Right forelimb (tissue), 1 donor: ENCODE data around the gene PROSER1.
"Not testable (repeated sequence)": the region's sequence is repeated elsewhere in the genome, so short reads cannot be mapped to it uniquely, and the experiment has no call there.

Source experiments
- DNase-seq: peaks from one replicate; pipeline ENCODE4 v3.0.0-alpha.2; 2018

Gene PROSER1

DNA sequence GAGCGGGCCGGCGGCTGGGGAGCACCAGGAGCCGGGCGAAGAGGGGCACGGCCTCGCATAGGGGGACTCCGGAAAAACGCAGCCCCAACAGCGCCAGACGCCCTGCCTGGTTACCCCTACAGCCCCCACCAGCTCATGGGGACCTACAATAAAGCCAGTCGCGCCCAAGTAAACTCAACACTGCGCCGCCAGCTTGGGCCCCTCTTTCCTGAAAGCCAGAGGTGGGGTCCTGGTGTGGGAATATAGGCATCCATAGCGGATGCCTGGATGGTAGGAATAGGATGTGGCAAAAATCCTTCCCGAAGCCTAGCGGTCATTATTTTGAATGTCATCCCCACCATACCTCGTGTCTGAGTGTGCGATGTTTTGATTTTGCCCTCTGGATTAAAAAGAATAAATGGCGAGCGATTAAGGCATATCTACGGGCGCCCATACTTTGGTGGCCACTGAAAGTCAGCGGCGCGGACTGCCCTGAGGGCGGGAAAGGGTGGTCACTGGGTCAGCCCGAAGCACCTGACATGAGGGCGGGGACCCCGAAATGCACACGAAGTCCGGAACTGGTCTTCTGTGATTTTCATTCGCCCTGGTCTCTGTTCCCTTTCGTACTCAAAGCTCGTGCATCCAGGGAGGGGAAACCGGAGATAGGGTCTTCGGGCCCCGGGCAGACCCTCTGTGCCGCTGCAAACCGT lies at the start of gene PROSER1, which contains the start of gene NHLRC3:
TSS of gene PROSER1 (minus strand) at position 210 of the 689 bp plus-strand sequence. CDS start 847 bp downstream, outside the sequence.
TSS of gene NHLRC3 (plus strand) at position 577 of the 689 bp plus-strand sequence. CDS start 184 bp downstream, outside the sequence.
- peak; percentile 96 for DNase-seq

- not testable (repeated sequence) for DNase-seq
Observed at GRCh38 chr13:39086251-39086945, 48.5 kb upstream of the PROSER1 start.

GRCh38 chr13:39073983-39074382 lies 36.1 kb upstream of the PROSER1 start:
- no peak for DNase-seq

- no peak for DNase-seq
Observed at GRCh38 chr13:39072842-39073241, 35.0 kb upstream of the PROSER1 start.

DNA sequence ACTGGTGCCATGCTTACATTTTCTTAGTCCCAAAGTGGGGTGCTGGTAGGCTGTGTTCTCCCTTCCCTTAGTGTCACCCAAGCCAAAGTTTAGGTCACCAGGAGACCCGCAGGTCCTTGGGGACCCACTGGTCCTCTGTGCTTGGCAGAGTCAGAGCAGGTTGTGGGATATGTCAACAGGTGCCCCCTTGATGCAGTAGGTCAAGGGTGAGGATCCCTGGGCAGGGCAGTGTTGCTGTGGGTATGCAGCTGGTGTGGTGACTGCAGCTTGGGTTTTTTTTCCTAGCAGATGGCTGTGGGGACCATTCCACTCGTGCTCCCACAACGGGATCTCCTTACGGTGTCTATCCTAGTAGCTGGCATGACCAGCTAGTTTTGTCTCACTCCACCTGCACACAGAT lies 24.1 kb upstream of the PROSER1 start:
- no peak for DNase-seq

DNA sequence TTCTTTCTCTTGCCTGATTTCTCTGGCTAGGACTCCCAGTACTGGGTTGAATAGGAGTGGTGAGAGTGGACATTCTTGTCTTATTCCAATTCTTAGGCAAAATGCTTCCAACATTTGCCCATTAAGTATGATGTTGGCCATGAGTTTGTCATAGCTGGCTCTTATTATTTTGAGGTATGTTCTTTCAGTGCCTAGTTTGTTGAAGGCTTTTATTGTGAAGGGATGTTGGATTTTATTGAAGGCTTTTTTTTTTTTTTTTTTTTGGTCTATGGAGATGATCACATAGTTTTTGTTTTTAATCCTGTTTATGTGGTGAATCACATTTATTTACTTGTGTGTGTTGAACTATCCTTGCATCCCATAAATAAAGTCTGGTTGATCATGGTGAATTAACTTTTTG lies 20.2 kb upstream of the PROSER1 start:
- no peak for DNase-seq

DNA sequence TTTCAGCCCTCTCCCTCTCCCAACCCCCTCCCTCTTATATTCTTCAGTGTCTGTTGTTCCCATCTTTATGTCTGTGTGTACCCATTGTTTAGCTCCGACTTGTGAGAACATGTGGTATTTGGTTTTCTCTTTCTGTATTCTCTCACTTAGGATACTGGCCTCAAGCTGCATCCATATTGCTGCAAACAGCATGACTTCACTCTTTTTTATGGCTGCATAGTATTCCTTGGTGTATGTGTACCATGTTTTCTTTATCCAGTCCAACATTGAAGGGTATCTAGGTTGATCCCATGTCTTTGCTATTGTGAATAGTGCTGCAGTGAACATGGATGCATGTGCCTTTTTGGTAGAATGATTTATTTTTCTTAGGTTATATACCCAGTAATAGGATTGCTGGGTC lies 18.1 kb upstream of the PROSER1 start:
- no peak for DNase-seq

DNA sequence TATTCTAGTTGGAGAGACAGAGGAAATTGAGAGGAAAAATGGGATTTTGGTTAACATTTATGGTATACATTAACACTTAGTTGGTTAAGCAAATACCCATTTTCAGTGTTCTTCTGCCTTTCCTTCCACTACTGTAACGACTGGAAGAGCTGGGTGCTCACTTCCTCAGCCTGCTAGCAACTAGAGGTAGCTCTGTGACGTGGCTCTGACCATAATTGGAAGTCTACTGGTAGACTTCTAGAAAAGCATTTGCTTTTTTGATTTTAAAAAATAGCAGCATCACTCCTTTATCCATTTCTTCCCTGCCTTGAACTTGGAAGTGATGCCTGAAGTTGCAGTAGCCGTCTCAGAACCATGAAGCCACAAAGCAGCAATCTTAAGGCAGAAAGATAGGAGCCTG lies 16.2 kb upstream of the PROSER1 start:
- no peak for DNase-seq

DNA sequence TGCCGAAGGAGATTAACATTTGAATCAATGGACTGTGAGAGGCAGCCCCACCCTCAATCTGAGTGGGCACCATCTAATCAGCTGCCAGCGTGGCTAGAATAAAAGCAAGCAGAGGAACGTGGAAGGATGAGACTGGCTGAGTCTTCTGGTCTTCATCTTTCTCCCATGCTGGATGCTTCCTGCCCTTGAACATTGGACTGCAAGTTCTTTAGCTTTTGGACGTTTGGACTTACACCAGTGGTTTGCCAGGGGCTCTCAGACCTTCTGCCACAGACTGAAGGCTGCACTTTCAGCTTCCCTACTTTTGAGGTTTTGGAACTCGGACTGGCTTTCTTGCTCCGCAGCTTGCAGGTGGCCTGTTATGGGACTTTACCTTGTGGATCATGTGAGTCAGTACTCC lies 15.1 kb upstream of the PROSER1 start:
- no peak for DNase-seq

DNA sequence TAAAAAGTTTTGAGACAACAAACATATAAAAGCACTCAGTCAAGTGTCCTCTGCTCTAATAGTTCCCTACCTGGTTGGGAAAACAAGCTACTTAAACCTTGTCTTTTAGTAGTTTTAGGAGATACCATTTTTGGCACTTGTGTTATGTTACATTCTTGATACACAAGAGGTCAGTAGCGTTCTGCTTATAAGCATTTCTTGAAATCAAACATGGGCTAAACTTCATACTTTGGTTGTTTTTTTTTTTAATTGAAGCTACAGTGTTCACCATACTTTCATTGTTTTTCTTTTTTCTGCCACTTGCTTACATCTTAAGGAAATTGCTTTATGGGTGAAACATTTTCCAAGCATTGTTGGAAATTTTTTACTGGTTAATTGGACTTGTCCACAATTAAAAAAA lies 13.3 kb upstream of the PROSER1 start:
- no peak for DNase-seq

DNA sequence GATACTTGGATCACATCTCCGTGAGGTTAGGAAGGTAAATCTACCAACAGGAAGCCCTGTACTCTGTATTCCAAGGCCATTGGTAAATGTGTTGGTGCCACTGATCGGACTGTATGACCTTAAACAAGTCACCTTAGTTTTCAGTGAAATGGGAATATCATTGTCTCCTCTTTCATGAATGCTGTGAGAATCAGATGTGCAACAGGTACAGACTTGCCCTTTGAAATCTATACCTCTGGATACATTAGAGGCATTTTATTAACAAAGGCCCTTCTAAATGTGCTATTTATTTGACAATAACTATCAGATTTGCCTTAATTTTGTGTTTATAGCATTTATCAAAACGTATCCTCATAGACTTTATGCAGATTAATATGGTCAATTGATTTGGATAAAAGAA lies 11.4 kb upstream of the PROSER1 start:
- no peak for DNase-seq

- no peak for DNase-seq
Observed at GRCh38 chr13:39048806-39049205, 10.9 kb upstream of the PROSER1 start.

- DNase-seq = no peak
Observed at GRCh38 chr13:39047560-39047959, 9.7 kb upstream of the PROSER1 start.

- DNase-seq = no peak
Observed at GRCh38 chr13:39044536-39044935, 6.6 kb upstream of the PROSER1 start.

- DNase-seq = no peak
Observed at GRCh38 chr13:39040206-39040605, 2.3 kb upstream of the PROSER1 start.

DNA sequence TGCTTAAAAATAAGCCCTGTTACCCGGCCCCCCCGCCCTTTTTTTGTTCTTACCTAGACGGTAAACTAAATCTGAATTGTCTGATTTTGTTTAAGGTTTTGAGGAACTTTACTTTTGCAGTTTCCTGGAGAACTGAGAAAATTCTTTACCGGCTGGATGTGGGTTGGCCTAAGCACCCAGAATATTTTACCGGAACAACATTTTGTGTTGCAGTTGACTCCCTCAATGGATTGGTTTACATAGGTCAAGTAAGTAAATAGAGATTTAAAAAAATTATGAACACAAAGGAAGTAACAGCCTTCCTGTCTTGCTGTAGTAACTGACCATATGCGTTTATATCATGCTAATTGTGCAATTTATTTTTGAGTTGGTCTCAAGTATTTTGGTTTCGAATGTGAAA lies 1.2 kb upstream of the PROSER1 start:
- DNase-seq = no peak

GRCh38 chr13:39038569-39039030 lies 711 bp upstream of the PROSER1 start:
- DNase-seq = no peak

GRCh38 chr13:39037410-39037879 lies 444 bp downstream of the PROSER1 start:
- no peak for DNase-seq

- no peak for DNase-seq
Observed at GRCh38 chr13:39036212-39036611, 1.7 kb downstream of the PROSER1 start.

- no peak for DNase-seq
Observed at GRCh38 chr13:39035799-39036198, 2.1 kb downstream of the PROSER1 start.

- DNase-seq = no peak
Observed at GRCh38 chr13:39035204-39035603, 2.7 kb downstream of the PROSER1 start.

GRCh38 chr13:39034085-39034484 lies 3.8 kb downstream of the PROSER1 start:
- no peak for DNase-seq

DNA sequence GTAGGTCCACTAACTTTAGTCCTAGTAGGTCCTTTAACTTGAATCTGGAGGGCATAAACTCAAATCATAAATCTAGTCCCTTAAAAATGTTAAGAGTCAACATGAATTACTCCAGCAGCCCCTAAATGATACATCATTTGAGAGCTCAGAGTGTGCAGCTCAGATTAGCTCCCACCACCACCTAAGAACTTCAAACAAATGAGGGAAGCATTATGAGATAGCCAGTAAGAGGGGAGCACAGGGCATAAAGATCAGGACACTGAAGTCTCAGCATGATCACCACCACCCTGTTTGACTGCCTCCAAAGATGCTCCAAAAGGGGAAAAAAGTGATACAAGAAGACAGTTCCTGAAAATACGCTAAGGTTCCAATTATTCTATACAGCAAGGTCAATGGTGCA lies 5.7 kb downstream of the PROSER1 start:
- no peak for DNase-seq

GRCh38 chr13:39025433-39025839 lies 12.5 kb downstream of the PROSER1 start:
- DNase-seq = no peak
